H9 (cell line): ENCODE measurements around the gene PHOSPHO2. TPM values are rescaled to one million over a fixed set of nuclear protein-coding genes. Genes with fewer than 3 reads are reported as not detected.

Source experiments
- DNase-seq: peaks from one replicate; pipeline ENCODE4 v3.0.0-alpha.2; 2017
- H2AFZ ChIP-seq: one replicate; pipeline ENCODE4 v1.6.1; 2013; ENCODE audit warnings: mild to moderate bottlenecking, low read length, control low read depth, moderate library complexity
- H2AK5ac ChIP-seq: 2 replicates; pipeline ENCODE4 v1.6.1; 2013; ENCODE audit warnings: low read length, control low read depth, mixed read lengths; ENCODE audit not compliant: insufficient read length
- H2BK120ac ChIP-seq: one replicate; pipeline ENCODE4 v1.6.1; 2013; ENCODE audit warnings: low read depth, mild to moderate bottlenecking, low read length, control low read depth, inconsistent platforms; ENCODE audit not compliant: poor library complexity, severe bottlenecking
- H2BK12ac ChIP-seq: 2 replicates; pipeline ENCODE4 v1.6.1; 2013; ENCODE audit warnings: low read length, control low read depth, mixed read lengths, low read depth; ENCODE audit not compliant: insufficient read length
- H2BK15ac ChIP-seq: 2 replicates; pipeline ENCODE4 v1.6.1; 2013; ENCODE audit warnings: low read depth, low read length, control low read depth
- H2BK20ac ChIP-seq: one replicate; pipeline ENCODE4 v1.6.1; 2013; ENCODE audit warnings: low read depth, mild to moderate bottlenecking, low read length, control low read depth, inconsistent platforms; ENCODE audit not compliant: poor library complexity, severe bottlenecking
- H2BK5ac ChIP-seq: 2 replicates; pipeline ENCODE4 v1.6.1; 2013; ENCODE audit warnings: low read length, control low read depth, mixed read lengths; ENCODE audit not compliant: insufficient read length
- H3K14ac ChIP-seq: 2 replicates; pipeline ENCODE4 v1.6.1; 2013; ENCODE audit warnings: low read length, control low read depth; ENCODE audit not compliant: insufficient read depth
- H3K18ac ChIP-seq: 2 replicates; pipeline ENCODE4 v1.6.1; 2013; ENCODE audit warnings: low read depth, mild to moderate bottlenecking, mixed read lengths, low read length, control low read depth; ENCODE audit not compliant: insufficient read length
- H3K23ac ChIP-seq: 2 replicates; pipeline ENCODE4 v1.6.1; 2013; ENCODE audit warnings: low read length, control low read depth, mixed read lengths, low read depth; ENCODE audit not compliant: insufficient read length
- H3K23me2 ChIP-seq: 2 replicates; pipeline ENCODE4 v1.6.1; 2013; ENCODE audit warnings: low read depth, mild to moderate bottlenecking, mixed read lengths, low read length, control low read depth; ENCODE audit not compliant: insufficient read length, poor library complexity, severe bottlenecking
- H3K27ac ChIP-seq: 2 replicates; pipeline ENCODE4 v1.5.1; 2013; ENCODE audit warnings: low read length, control low read depth, mixed read lengths, low read depth; ENCODE audit not compliant: insufficient read length
- H3K27me3 ChIP-seq: 2 replicates; pipeline ENCODE4 v1.6.1; 2013; ENCODE audit warnings: low read length, control low read depth, inconsistent platforms; ENCODE audit not compliant: insufficient read depth
- H3K4ac ChIP-seq: 2 replicates; pipeline ENCODE4 v1.6.1; 2013; ENCODE audit warnings: low read depth, mild to moderate bottlenecking, control low read depth, inconsistent platforms, low read length, moderate library complexity
- H3K4me1 ChIP-seq: 2 replicates; pipeline ENCODE4 v1.6.1; 2013; ENCODE audit warnings: low read length, control low read depth, inconsistent platforms; ENCODE audit not compliant: insufficient read depth
- H3K4me2 ChIP-seq: 2 replicates; pipeline ENCODE4 v1.6.1; 2013; ENCODE audit warnings: low read length, control low read depth, mixed read lengths; ENCODE audit not compliant: insufficient read length, insufficient read depth
- H3K56ac ChIP-seq: 2 replicates; pipeline ENCODE4 v1.6.1; 2013; ENCODE audit warnings: low read depth, mild to moderate bottlenecking, mixed read lengths, low read length, control low read depth; ENCODE audit not compliant: insufficient read length
- H3K79me1 ChIP-seq: 2 replicates; pipeline ENCODE4 v1.6.1; 2013; ENCODE audit warnings: low read depth, mild to moderate bottlenecking, moderate library complexity, low read length, control low read depth, inconsistent platforms; ENCODE audit not compliant: insufficient read depth, poor library complexity, severe bottlenecking
- H3K79me2 ChIP-seq: 2 replicates; pipeline ENCODE4 v1.6.1; 2013; ENCODE audit warnings: low read length, control low read depth, inconsistent platforms; ENCODE audit not compliant: insufficient read depth
- H3K9ac ChIP-seq: 2 replicates; pipeline ENCODE4 v1.6.1; 2013; ENCODE audit warnings: low read length, control low read depth, mixed read lengths; ENCODE audit not compliant: insufficient read length; ENCODE audit errors: extremely low read depth
- H3K9me3 ChIP-seq: one replicate; pipeline ENCODE4 v1.6.1; 2013; ENCODE audit warnings: low read depth, low read length, inconsistent platforms; ENCODE audit not compliant: control insufficient read depth
- H3T11ph ChIP-seq: one replicate; pipeline ENCODE4 v1.6.1; 2013; ENCODE audit warnings: mild to moderate bottlenecking, low read length, control low read depth, inconsistent platforms
- H4K20me1 ChIP-seq: one replicate; pipeline ENCODE4 v1.6.1; 2013; ENCODE audit not compliant: control insufficient read depth, insufficient read length, insufficient read depth
- H4K5ac ChIP-seq: 2 replicates; pipeline ENCODE4 v1.6.1; 2013; ENCODE audit warnings: low read depth, mild to moderate bottlenecking, mixed read lengths, low read length, control low read depth; ENCODE audit not compliant: insufficient read length
- H4K8ac ChIP-seq: replicated peaks from 2 replicates; pipeline ENCODE4 v1.6.1; 2013; ENCODE audit warnings: low read length, control low read depth, mixed read lengths, low read depth; ENCODE audit not compliant: insufficient read length
- H4K91ac ChIP-seq: 2 replicates; pipeline ENCODE4 v1.6.1; 2013; ENCODE audit warnings: low read depth, mild to moderate bottlenecking, moderate library complexity, mixed read lengths, low read length, control low read depth; ENCODE audit not compliant: insufficient read length
- H3K27ac Mint-ChIP-seq, 3 experiments: 2 replicates in 2 of 3; 3 replicates in 1 of 3; pipeline ENCODE4 v1.8.0; 2020 to 2021; ENCODE audit warnings: mixed read lengths in 3 of 3, mild to moderate bottlenecking in 1 of 3, moderate library complexity in 1 of 3
- H3K27me3 Mint-ChIP-seq: 2 replicates; pipeline ENCODE4 v1.8.0; 2021; ENCODE audit warnings: low read depth, mild to moderate bottlenecking, moderate library complexity, mixed read lengths
- H3K36me3 Mint-ChIP-seq, 3 experiments: 2 replicates in 2 of 3; 3 replicates in 1 of 3; pipeline ENCODE4 v1.8.0; 2020 to 2021; ENCODE audit warnings: low read depth in 3 of 3, mixed read lengths in 3 of 3; ENCODE audit not compliant: insufficient read depth in 1 of 3
- H3K4me1 Mint-ChIP-seq, 2 experiments: 2 replicates each; pipeline ENCODE4 v1.8.0; 2020; ENCODE audit warnings: mixed read lengths in 2 of 2
- H3K4me3 Mint-ChIP-seq, 2 experiments: 2 replicates in 1 of 2; 3 replicates in 1 of 2; pipeline ENCODE4 v1.8.0; 2020 to 2021; ENCODE audit warnings: mild to moderate bottlenecking in 2 of 2, mixed read lengths in 2 of 2, moderate library complexity in 1 of 2
- H3K9me3 Mint-ChIP-seq, 2 experiments: 2 replicates in 1 of 2; 3 replicates in 1 of 2; pipeline ENCODE4 v1.8.0; 2020; ENCODE audit warnings: mild to moderate bottlenecking in 2 of 2, mixed read lengths in 2 of 2, moderate library complexity in 1 of 2
- CTCF ChIP-seq: fragments of 200-600 bp; sonication (generic); conservative IDR thresholded peaks from 3 replicates; pipeline ENCODE4 v1.8.0; 2021; ENCODE audit warnings: antibody characterized with exemption, mild to moderate bottlenecking
- WGBS: extraction: QIAGEN DNeasy Blood & Tissue Kit; methylation state at CpG from one replicate; pipeline ENCODE4 v1.1.7; 2013; ENCODE audit warnings: missing lambda C conversion rate, low lambda C conversion rate, mixed read lengths; ENCODE audit not compliant: insufficient read length; ENCODE audit errors: extremely low coverage; 5-methylcytosine and 5-hydroxymethylcytosine counted together
- total RNA-seq: library from RNA; stranded (reverse); gene quantifications from 2 replicates; pipeline ENCODE4 v1.2.1, GENCODE V29; 2021

PHOSPHO2 gene
- total RNA-seq, 1 experiment from 2014 or later = 7.2 TPM

GRCh38 chr2:169673106-169673505 is 21.2 kb upstream of the PHOSPHO2 start:
- H3K23me2 ChIP-seq = no peaks in the 10 kb centered on the region
- H3K9me3 Mint-ChIP-seq = no peaks in the 10 kb centered on the region
- H3K27me3 Mint-ChIP-seq = no peaks in the 10 kb centered on the region
- H2AK5ac ChIP-seq = no peak overlapping the region
- H3K14ac ChIP-seq = no peak overlapping the region
- H4K5ac ChIP-seq = no peak overlapping the region
- no peaks in the 10 kb centered on the region for H3K79me1 ChIP-seq
- no peak overlapping the region for H3K9ac ChIP-seq
- H3K27ac ChIP-seq = no peak overlapping the region
- peaks cover 9 to 13% of the 10 kb centered on the region in 2 experiments for H3K4me1 Mint-ChIP-seq
- no peak overlapping the region for H2BK15ac ChIP-seq
- no peak overlapping the region for H3K27ac Mint-ChIP-seq
- no peaks in the 10 kb centered on the region for H3K36me3 Mint-ChIP-seq
- H3K4ac ChIP-seq = no peak overlapping the region
- no peak overlapping the region for H2BK120ac ChIP-seq
- H2AFZ ChIP-seq = no peak overlapping the region
- TF ChIP-seq CTCF = no peak
- no peaks in the 10 kb centered on the region for H3K27me3 ChIP-seq
- H3K23ac ChIP-seq = no peak overlapping the region
- no peaks in the 10 kb centered on the region for H3K9me3 ChIP-seq
- no CpG with 5 or more reads among the region's 3 CpGs for WGBS
- H3K56ac ChIP-seq = no peak overlapping the region
- no peak overlapping the region for H2BK5ac ChIP-seq
- H3K79me2 ChIP-seq = no peaks in the 10 kb centered on the region
- H2BK20ac ChIP-seq = no peak overlapping the region
- H2BK12ac ChIP-seq = no peak overlapping the region
- H3K4me3 Mint-ChIP-seq = no peak overlapping the region
- no peak overlapping the region for H4K91ac ChIP-seq
- H4K8ac ChIP-seq = no peak overlapping the region
- no peaks in the 10 kb centered on the region for H3K4me1 ChIP-seq
- no peak overlapping the region for H3T11ph ChIP-seq
- H4K20me1 ChIP-seq = no peaks in the 10 kb centered on the region
- no peak overlapping the region for H3K4me2 ChIP-seq
- H3K18ac ChIP-seq = no peak overlapping the region
- DNase-seq = no peak
